Heart left ventricle (tissue), 13 donors: ENCODE results near the gene SNAP91.
"Not testable (repeated sequence)": the region's sequence is repeated elsewhere in the genome, so short reads cannot be mapped to it uniquely, and the experiment has no call there.

Experiments
- CTCF ChIP-seq, 12 donors: fragments of 200-600 bp; sonication (generic) in 4 of 12; IDR thresholded peaks; one replicate each; pipeline versions ENCODE4 v1.5.0 to v1.8.0; 2018 to 2022; ENCODE audit warnings: antibody characterized with exemption in 12 of 12, mild to moderate bottlenecking in 5 of 12
- POLR2A ChIP-seq, 2 donors: fragments of 450-650 bp; IDR thresholded peaks; one replicate each; pipeline ENCODE4 v1.6.1; 2017; ENCODE audit warnings: antibody characterized with exemption in 2 of 2, mild to moderate bottlenecking in 2 of 2, moderate library complexity in 2 of 2
- donor health status: ischemic (EF 13 %, LVEDD 7.1; RV severe dilation, severe dysfunction).
- donor health status: DM: no; HTN: yes; CAD: no.
- donor health status: DM: no; HTN: no; CAD: no.
- donor health status: ischemic (EF 25% LVEDD 6.9; RV normal size, moderate dysfunction).
- donor health status: ischemic (EF 25% LVEDD 5.7; RV mildly dilated, moderate dysfunction).
- donor health status: ischemic (EF 35%, LVEDD 5.7; RV mildly dilated, moderate dysfunction).
- donor health status: nonischemic (EF 11% LVEDD 7.7; RV severe dilation, severe dysfunction).
- donor health status: DM: yes; HTN: yes; CAD: no.
- donor health status: PGD.
- donor health status: ischemic (EF 29% LVEDD 5.4; RV normal size, mild dysfunction).
- donor health status: nonischemic (EF 23%, LVEDD 6.1; RV moderate dilation, normal function).

DNA sequence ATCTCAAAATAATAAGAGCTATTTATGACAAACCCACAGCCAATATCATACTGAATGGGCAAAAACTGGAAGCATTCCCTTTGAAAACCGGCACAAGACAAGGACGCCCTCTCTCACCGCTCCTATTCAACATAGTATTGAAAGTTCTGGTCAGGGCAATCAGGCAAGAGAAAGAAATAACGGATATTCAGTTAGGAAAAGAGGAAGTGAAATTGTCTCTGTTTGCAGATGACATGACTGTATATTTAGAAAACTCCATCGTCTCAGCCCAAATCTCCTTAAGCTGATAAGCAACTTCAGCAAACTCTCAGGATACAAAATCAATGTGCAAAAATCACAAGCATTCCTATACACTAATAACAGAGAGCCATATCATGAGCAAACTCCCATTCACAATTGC is 158.4 kb downstream of the SNAP91 start:
- not testable (repeated sequence) for TF ChIP-seq CTCF, POLR2A (IDR thresholded peaks at IDR 0.05)
